DND-41 (cell line): ENCODE data around the gene NAT10.

Experiments used
- ATAC-seq: fragments of 200-7000 bp; cut with Tn5 transposase; 3 replicates; pipeline ENCODE4 v1.9.1; 2021; ENCODE audit warnings: low read depth; ENCODE audit not compliant: insufficient read depth
- DNase-seq: peaks from one replicate; pipeline ENCODE4 v3.0.0-alpha.2; 2020
- H2AFZ ChIP-seq: 2 replicates; pipeline ENCODE4 v1.6.0; 2012; ENCODE audit warnings: low read depth, low read length
- H3K27ac ChIP-seq: 2 replicates; pipeline ENCODE4 v1.5.1; 2012; ENCODE audit warnings: low read length, inconsistent platforms
- H3K27me3 ChIP-seq: fragments of 200-600 bp; sonication (generic); 2 replicates; pipeline ENCODE4 v1.6.0; 2012; ENCODE audit warnings: low read length, mild to moderate bottlenecking, inconsistent platforms; ENCODE audit not compliant: insufficient read depth, poor library complexity
- H3K36me3 ChIP-seq: 2 replicates; pipeline ENCODE4 v1.5.1; 2012; ENCODE audit warnings: low read length, inconsistent platforms; ENCODE audit not compliant: insufficient read depth
- H3K4me1 ChIP-seq: 2 replicates; pipeline ENCODE4 v1.5.1; 2012; ENCODE audit warnings: mild to moderate bottlenecking, low read length; ENCODE audit not compliant: insufficient read depth
- H3K4me2 ChIP-seq: 2 replicates; pipeline ENCODE4 v1.6.0; 2012; ENCODE audit warnings: mild to moderate bottlenecking, moderate library complexity, low read length, inconsistent platforms; ENCODE audit not compliant: insufficient read depth
- H3K4me3 ChIP-seq, 2 experiments: fragments of 200-600 bp in 1 of 2; shearing (Covaris generic) in 1 of 2; 2 replicates each; pipeline ENCODE4 v1.5.1; 2012 to 2016; ENCODE audit warnings: inconsistent platforms in 2 of 2, low read length in 2 of 2, mild to moderate bottlenecking in 2 of 2, low read depth in 1 of 2, moderate library complexity in 1 of 2
- H3K79me2 ChIP-seq: 2 replicates; pipeline ENCODE4 v1.6.0; 2012; ENCODE audit warnings: low read length, inconsistent platforms; ENCODE audit not compliant: insufficient read depth
- H3K9ac ChIP-seq: 2 replicates; pipeline ENCODE4 v1.6.0; 2012; ENCODE audit warnings: low read depth, mild to moderate bottlenecking, inconsistent platforms, low read length, moderate library complexity
- H3K9me3 ChIP-seq: 2 replicates; pipeline ENCODE4 v1.5.1; 2012; ENCODE audit warnings: low read length, moderate library complexity, mild to moderate bottlenecking, inconsistent platforms; ENCODE audit not compliant: insufficient read depth, severe bottlenecking
- H4K20me1 ChIP-seq: 2 replicates; pipeline ENCODE4 v1.6.0; 2012; ENCODE audit warnings: low read length; ENCODE audit not compliant: insufficient read depth
- CTCF ChIP-seq: IDR thresholded peaks from 2 replicates; pipeline ENCODE4 v1.5.1; 2012; ENCODE audit warnings: borderline replicate concordance, low read length, moderate library complexity, mild to moderate bottlenecking; ENCODE audit not compliant: poor library complexity, severe bottlenecking; ENCODE audit errors: extremely low read depth
- EZH2 ChIP-seq: IDR thresholded peaks from 3 replicates; pipeline ENCODE4 v1.6.1; 2012; ENCODE audit warnings: borderline replicate concordance, low read depth, mild to moderate bottlenecking, moderate library complexity, low read length, inconsistent platforms; ENCODE audit not compliant: severe bottlenecking

NAT10 gene

DNA sequence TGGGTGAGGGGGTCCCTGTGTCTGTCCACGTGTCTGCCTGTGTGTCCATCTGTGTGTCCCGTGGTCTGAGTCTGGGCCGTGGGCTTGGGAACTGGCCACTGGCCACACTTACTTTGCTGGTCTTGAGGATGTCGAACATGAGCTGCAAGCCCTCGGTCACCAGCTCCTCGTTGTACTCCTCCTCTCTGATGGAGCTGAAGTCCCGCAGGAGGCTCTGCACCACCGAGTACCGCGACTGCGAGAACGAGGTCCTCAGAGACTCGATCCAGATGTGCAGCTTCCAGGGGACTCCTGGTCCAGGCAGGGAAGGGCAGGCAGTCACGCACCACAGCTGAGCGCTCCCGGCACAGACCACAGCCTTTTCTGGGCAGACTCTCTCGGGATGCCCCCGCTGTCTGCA, 55.4 kb downstream of the NAT10 start:
- Histone ChIP-seq H3K27me3 (no peaks in the 10 kb centered on the region), H3K9me3 (no peaks in the 10 kb centered on the region), H3K9ac (no peak overlapping the region), H3K27ac (no peak overlapping the region), H4K20me1 (peaks cover 5% of the 10 kb centered on the region; the same call in 1 of the 2 replicates), H3K4me1 (no peaks in the 10 kb centered on the region), H3K4me2 (no peak overlapping the region), H3K4me3 (no peak overlapping the region), H2AFZ (no peak overlapping the region), H3K36me3 (no peaks in the 10 kb centered on the region), H3K79me2 (no peaks in the 10 kb centered on the region)
- ATAC-seq (no peak), DNase-seq (no peak)
- TF ChIP-seq CTCF = no peak
- TF ChIP-seq EZH2 = no peak

- ATAC-seq (no peak), DNase-seq (no peak)
- TF ChIP-seq EZH2 (no peak), CTCF (no peak)
- Histone ChIP-seq H3K9ac (no peak overlapping the region), H3K4me1 (no peaks in the 10 kb centered on the region), H3K27ac (no peak overlapping the region), H3K27me3 (no peaks in the 10 kb centered on the region), H3K36me3 (no peaks in the 10 kb centered on the region), H2AFZ (no peak overlapping the region), H4K20me1 (peaks cover 5% of the 10 kb centered on the region; the same call in 1 of the 2 replicates), H3K4me2 (no peak overlapping the region), H3K4me3 (no peak overlapping the region), H3K9me3 (no peaks in the 10 kb centered on the region), H3K79me2 (no peaks in the 10 kb centered on the region)
These were observed 55.9 kb downstream of the NAT10 start for GRCh38 chr11:34161361-34161760.

- no peak overlapping the region for H3K4me2 ChIP-seq
- no peaks in the 10 kb centered on the region for H3K79me2 ChIP-seq
- TF ChIP-seq CTCF = no peak
- TF ChIP-seq EZH2 = no peak
- H3K36me3 ChIP-seq = no peaks in the 10 kb centered on the region
- no peaks in the 10 kb centered on the region for H3K27me3 ChIP-seq
- H2AFZ ChIP-seq = no peak overlapping the region
- no peak overlapping the region for H3K4me3 ChIP-seq
- no peaks in the 10 kb centered on the region for H3K4me1 ChIP-seq
- ATAC-seq (peak; percentile 27; the same call in 1 of the 3 replicates), DNase-seq (no peak)
- H3K9ac ChIP-seq = no peak overlapping the region
- no peak overlapping the region for H3K27ac ChIP-seq
- H3K9me3 ChIP-seq = no peaks in the 10 kb centered on the region
- H4K20me1 ChIP-seq = peaks cover 5% of the 10 kb centered on the region; the same call in 1 of the 2 replicates
These were observed 56.5 kb downstream of the NAT10 start for GRCh38 chr11:34161812-34162492.
